H1 (cell line): Measurements from ENCODE around the gene GPS1. TPM values are rescaled to one million over a fixed set of nuclear protein-coding genes. Genes with fewer than 3 reads are reported as not detected.
A peak's percentile ranks its signal among the peaks of the same experiment; 100 is the strongest.

Source experiments
- CTCF ChIA-PET: fragments of 300-600 bp; sonication (Branson Sonifier 250); formaldehyde crosslinking; loops from one replicate; lab custom pipeline; 2021; ENCODE audit not compliant: partially characterized antibody; lab: Charles Lee
- POLR2A ChIA-PET: fragments of 300-600 bp; sonication (Branson Sonifier 250); formaldehyde crosslinking; loops from one replicate; lab custom pipeline; 2021; ENCODE audit warnings: inconsistent platforms; ENCODE audit not compliant: partially characterized antibody; lab: Charles Lee
- DNase-seq, 2 experiments: peaks; one replicate each; pipeline versions ENCODE4 v3.0.0 to v3.0.0-alpha.2; 2010 to 2022; ENCODE audit warnings: low spot score in 2 of 2, low read depth in 1 of 2, mixed read lengths in 1 of 2
- FAIRE-seq: peaks from 2 replicates; lab custom pipeline; 2011; peaks lifted over from hg19 to GRCh38; lab: Jason Lieb, UNC
- H2AFZ ChIP-seq: 2 replicates; pipeline ENCODE4 v1.8.1; 2012; ENCODE audit warnings: low read length, inconsistent platforms
- H2AK5ac ChIP-seq: 2 replicates; pipeline ENCODE4 v1.6.1; 2013; ENCODE audit warnings: low read depth, low read length
- H2BK120ac ChIP-seq: replicated peaks from 2 replicates; pipeline ENCODE3; 2013; ENCODE audit warnings: low read depth, low read length, inconsistent platforms
- H2BK12ac ChIP-seq: 2 replicates; pipeline ENCODE4 v1.6.1; 2013; ENCODE audit warnings: low read depth, low read length
- H2BK15ac ChIP-seq: 2 replicates; pipeline ENCODE4 v1.6.1; 2013; ENCODE audit warnings: low read length
- H2BK20ac ChIP-seq: 2 replicates; pipeline ENCODE4 v1.6.1; 2013; ENCODE audit warnings: low read length
- H2BK5ac ChIP-seq: 2 replicates; pipeline ENCODE4 v1.6.1; 2013; ENCODE audit warnings: low read depth, low read length
- H3K14ac ChIP-seq: 2 replicates; pipeline ENCODE4 v1.6.1; 2013; ENCODE audit warnings: inconsistent platforms; ENCODE audit not compliant: insufficient read length
- H3K18ac ChIP-seq: 2 replicates; pipeline ENCODE4 v1.6.1; 2013; ENCODE audit warnings: low read length; ENCODE audit errors: extremely low read depth
- H3K23ac ChIP-seq: 2 replicates; pipeline ENCODE4 v1.6.1; 2013; ENCODE audit warnings: inconsistent platforms; ENCODE audit not compliant: insufficient read length
- H3K23me2 ChIP-seq: 2 replicates; pipeline ENCODE4 v1.6.1; 2013; ENCODE audit warnings: low read depth, low read length
- H3K27ac ChIP-seq: 2 replicates; pipeline ENCODE4 v1.6.1; 2011; ENCODE audit warnings: low read depth, low read length, inconsistent platforms
- H3K27me3 ChIP-seq, 4 experiments: replicated peaks in 1 of 4; 1 replicate in 1 of 4; 2 replicates in 3 of 4; pipeline versions ENCODE4 v1.6.1 to v1.8.1; 2011 to 2013; ENCODE audit warnings: low read length in 3 of 4, mild to moderate bottlenecking in 3 of 4, inconsistent platforms in 2 of 4, mixed read lengths in 2 of 4, moderate library complexity in 1 of 4; ENCODE audit not compliant: control insufficient read depth in 3 of 4, insufficient read depth in 3 of 4; ENCODE audit errors: extremely low read depth in 1 of 4
- H3K36me3 ChIP-seq, 4 experiments: 2 replicates each; pipeline versions ENCODE4 v1.6.1 to v1.8.1; 2011 to 2013; ENCODE audit warnings: mild to moderate bottlenecking in 4 of 4, low read length in 3 of 4, moderate library complexity in 2 of 4, control low read depth in 1 of 4, inconsistent platforms in 1 of 4; ENCODE audit not compliant: insufficient read depth in 4 of 4, control insufficient read depth in 2 of 4
- H3K4ac ChIP-seq: replicated peaks from 2 replicates; pipeline ENCODE3; 2013; ENCODE audit warnings: low read length, low read depth, mixed read lengths, inconsistent platforms; ENCODE audit not compliant: insufficient read length
- H3K4me1 ChIP-seq, 4 experiments: replicated peaks in 1 of 4; 1 replicate in 1 of 4; 2 replicates in 3 of 4; pipeline versions ENCODE4 v1.6.1 to v1.8.1; 2011 to 2013; ENCODE audit warnings: low read length in 3 of 4, inconsistent platforms in 2 of 4, mixed read lengths in 1 of 4; ENCODE audit not compliant: insufficient read depth in 4 of 4, control insufficient read depth in 3 of 4
- H3K4me2 ChIP-seq, 2 experiments: 2 replicates each; pipeline versions ENCODE4 v1.6.1 to v1.8.1; 2011 to 2013; ENCODE audit warnings: low read depth in 2 of 2, low read length in 2 of 2, control low read depth in 1 of 2, inconsistent platforms in 1 of 2, mild to moderate bottlenecking in 1 of 2; ENCODE audit not compliant: insufficient read depth in 1 of 2
- H3K4me3 ChIP-seq, 4 experiments: fragments of 200-600, 300-600 bp in 1 of 4; sonication (generic), shearing (Covaris generic), sonication (Bioruptor Twin) in 1 of 4; 2 replicates each; pipeline versions ENCODE4 v1.5.1 to v1.8.1; 2011 to 2016; ENCODE audit warnings: low read length in 4 of 4, low read depth in 3 of 4, control low read depth in 2 of 4, inconsistent platforms in 2 of 4, mild to moderate bottlenecking in 2 of 4, mixed read lengths in 1 of 4, moderate library complexity in 1 of 4; ENCODE audit not compliant: insufficient read depth in 2 of 4; ENCODE audit errors: extremely low read depth in 1 of 4
- H3K56ac ChIP-seq: replicated peaks from 2 replicates; pipeline ENCODE3; 2013; ENCODE audit warnings: low read depth, mild to moderate bottlenecking, mixed read lengths, low read length, inconsistent platforms; ENCODE audit not compliant: insufficient read length
- H3K79me1 ChIP-seq: 2 replicates; pipeline ENCODE4 v1.6.1; 2013; ENCODE audit warnings: low read depth, low read length, control low read depth
- H3K79me2 ChIP-seq, 2 experiments: 2 replicates each; pipeline versions ENCODE4 v1.6.1 to v1.8.1; 2012 to 2013; ENCODE audit warnings: low read length in 2 of 2, mild to moderate bottlenecking in 2 of 2, inconsistent platforms in 1 of 2; ENCODE audit not compliant: insufficient read depth in 2 of 2, control insufficient read depth in 1 of 2
- H3K9ac ChIP-seq, 4 experiments: replicated peaks in 1 of 4; 1 replicate in 1 of 4; 2 replicates in 3 of 4; pipeline versions ENCODE4 v1.6.1 to v1.8.1; 2011 to 2013; ENCODE audit warnings: low read depth in 3 of 4, low read length in 3 of 4, control low read depth in 2 of 4, mild to moderate bottlenecking in 2 of 4, moderate library complexity in 2 of 4, inconsistent platforms in 1 of 4; ENCODE audit errors: extremely low read depth in 1 of 4
- H3K9me3 ChIP-seq, 2 experiments: 2 replicates each; pipeline versions ENCODE4 v1.6.1 to v1.8.1; 2012 to 2013; ENCODE audit warnings: mild to moderate bottlenecking in 2 of 2, moderate library complexity in 2 of 2, control low read depth in 1 of 2, inconsistent platforms in 1 of 2, low read depth in 1 of 2, low read length in 1 of 2, mixed read lengths in 1 of 2; ENCODE audit not compliant: insufficient read depth in 2 of 2
- H4K20me1 ChIP-seq, 2 experiments: replicated peaks in 1 of 2; 2 replicates each; pipeline versions ENCODE3 to v1.8.1; 2011 to 2013; ENCODE audit warnings: inconsistent platforms in 2 of 2, low read length in 2 of 2, mild to moderate bottlenecking in 1 of 2; ENCODE audit not compliant: insufficient read depth in 2 of 2, control insufficient read depth in 1 of 2
- H4K5ac ChIP-seq: 2 replicates; pipeline ENCODE4 v1.6.1; 2013; ENCODE audit warnings: low read length, low read depth, mixed read lengths, inconsistent platforms; ENCODE audit not compliant: insufficient read length
- H4K8ac ChIP-seq: 2 replicates; pipeline ENCODE4 v1.8.0; 2013; ENCODE audit warnings: mild to moderate bottlenecking, moderate library complexity, low read length, inconsistent platforms; ENCODE audit not compliant: insufficient read depth; ENCODE audit errors: extremely low read depth
- H4K91ac ChIP-seq: replicated peaks from 2 replicates; pipeline ENCODE3; 2013; ENCODE audit warnings: low read length, mixed read lengths, inconsistent platforms; ENCODE audit not compliant: insufficient read length
- RNF2 ChIP-seq: fragments of 200-900, 300-1000 bp; sonication (generic); IDR thresholded peaks from 2 replicates; pipeline ENCODE4 v1.7.1; 2016; ENCODE audit warnings: borderline replicate concordance, low read depth, mild to moderate bottlenecking, antibody characterized with exemption, low read length; ENCODE audit not compliant: poor library complexity, severe bottlenecking; ENCODE audit errors: missing control alignments
- WGBS, 2 experiments: shearing (Covaris generic) in 1 of 2; methylation state at CpG; one replicate each; pipeline versions ENCODE4 v1.1.6 to v1.1.7; 2013 to 2015; ENCODE audit warnings: low lambda C conversion rate in 2 of 2, mixed read lengths in 2 of 2, inconsistent platforms in 1 of 2, low coverage in 1 of 2, missing lambda C conversion rate in 1 of 2; ENCODE audit not compliant: insufficient replicate concordance in 2 of 2, insufficient coverage in 1 of 2, insufficient read length in 1 of 2; ENCODE audit errors: extremely low coverage in 1 of 2, missing lambda C conversion rate in 1 of 2; 5-methylcytosine and 5-hydroxymethylcytosine counted together
- polyA plus RNA-seq, 7 experiments: library from polyadenylated mRNA; depleted of rRNA in 3 of 7; stranded (reverse) in 5 of 7; unstranded in 2 of 7; fragments of >200 nt in 5 of 7; fragments of 200-250 nt in 2 of 7; gene quantifications; 1 replicate in 5 of 7; 2 replicates in 1 of 7; 4 replicates in 1 of 7; pipeline versions ENCODE4 v1.2.1 to v1.2.3, GENCODE V29; 2011 to 2013; ENCODE audit warnings: missing spikeins in 2 of 7, mixed read lengths in 2 of 7
- total RNA-seq: library from RNA; stranded (reverse); fragmentation: NEBNext Ultra II Directional; extraction: Animal tissue kit (Norgen Biotek cat#: 25700); gene quantifications from 2 replicates; pipeline ENCODE4 v1.2.1, GENCODE V29; 2021
- TF ChIP-seq, protein P1 (sequence below), 3 experiments: IDR thresholded peaks; 1 replicate in 2 of 3; 2 replicates in 1 of 3; pipeline versions ENCODE4 v1.5.1 to v1.6.1; 2011; ENCODE audit warnings: low read length in 3 of 3, mild to moderate bottlenecking in 3 of 3, inconsistent platforms in 2 of 3, low read depth in 1 of 3, moderate library complexity in 1 of 3; ENCODE audit not compliant: insufficient read depth in 1 of 3; ENCODE audit errors: control extremely low read depth in 1 of 3

The GPS1 gene
- total and polyA plus RNA-seq, 2 of the 8 experiments (the other 6 are each of a cell fraction or from before 2014, with no cell fraction given): 153 to 277 TPM

DNA sequence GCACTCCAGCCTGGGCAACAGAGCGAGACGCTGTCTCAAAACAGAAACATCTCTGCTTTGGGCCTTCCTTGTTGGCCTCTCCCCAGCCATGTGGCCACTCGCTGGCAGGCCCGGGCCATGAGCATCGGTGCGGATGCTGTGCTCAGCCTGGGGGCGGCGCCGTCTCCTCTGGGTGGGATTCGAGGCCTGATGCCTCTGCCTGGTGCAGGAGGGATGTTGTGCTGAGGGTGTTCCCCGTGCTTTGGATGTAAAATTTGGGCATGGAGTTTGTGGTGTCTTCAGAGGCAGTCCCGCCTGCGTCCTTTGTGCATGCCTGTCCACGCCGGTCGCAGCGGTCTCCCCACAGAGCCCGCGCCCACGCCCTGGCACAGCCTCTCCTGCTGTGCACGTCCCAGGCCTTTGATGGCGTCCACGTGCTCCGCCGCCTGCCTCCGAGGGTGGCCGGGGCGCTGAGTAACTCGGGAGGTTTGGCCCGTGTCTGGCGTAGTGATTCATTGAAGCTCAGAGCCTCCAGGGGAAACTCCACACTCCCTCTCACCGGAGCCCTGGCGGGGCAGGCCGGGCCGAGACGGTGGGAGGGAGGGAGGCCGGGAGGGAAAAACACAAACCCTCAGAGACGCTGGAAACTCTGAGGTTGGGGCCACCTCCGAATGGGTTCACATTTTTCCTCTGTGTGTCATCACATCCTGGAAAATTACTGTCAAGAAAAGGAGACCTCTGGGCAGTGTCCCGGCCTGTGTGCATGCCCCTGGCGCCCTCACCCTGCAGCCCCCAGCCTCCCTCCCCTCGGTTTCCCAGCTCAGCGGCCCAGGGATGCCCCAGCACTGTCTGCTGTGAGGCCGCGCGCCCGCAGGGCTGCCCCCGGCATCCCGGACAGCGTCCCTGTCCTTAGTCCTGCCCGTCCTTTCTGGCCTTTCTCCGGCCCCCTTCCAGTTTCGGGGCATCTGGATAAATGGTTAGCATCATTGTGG lies 48.0 kb upstream of the GPS1 start:
- Histone ChIP-seq H3K36me3 (no peaks in the 10 kb centered on the region), H3K56ac (no peak overlapping the region), H4K8ac (0 out of 2 replicates have a peak overlapping the region, but pooled peaks have one; percentile 28), H2BK120ac (no peak overlapping the region), H2AFZ (no peak overlapping the region), H3K4me1 (peaks cover 0 to 1% (median 0%) of the 10 kb centered on the region in 4 experiments; a peak in 1 of 7 replicates), H3K27me3 (no peaks in the 10 kb centered on the region), H4K20me1 (peaks cover 3 to 8% of the 10 kb centered on the region in 2 experiments), H3K14ac (no peak overlapping the region), H2BK12ac (no peak overlapping the region), H3K79me2 (no peaks in the 10 kb centered on the region), H3K23ac (no peak overlapping the region), H3K4me2 (no peak overlapping the region), H2BK5ac (no peak overlapping the region), H3K18ac (no peak overlapping the region), H3K4me3 (no peak overlapping the region), H3K79me1 (peaks cover 3% of the 10 kb centered on the region), H3K9me3 (no peaks in the 10 kb centered on the region), H2AK5ac (no peak overlapping the region), H3K27ac (no peak overlapping the region), H4K91ac (no peak overlapping the region), H3K9ac (peak overlapping the region in 2 of 4 experiments; percentile 8 to 12; a peak in 1 of 7 replicates), H3K23me2 (0 out of 2 replicates have a peak, but pooled peaks cover 1% of the 10 kb centered on the region), H3K4ac (no peak overlapping the region), H4K5ac (no peak overlapping the region), H2BK20ac (no peak overlapping the region), H2BK15ac (no peak overlapping the region)
- 88% methylated on average over 37 of the region's 53 CpGs; no CpG with 5 or more reads in 1 of the 2 experiments for WGBS, 2 experiments
- POLR2A ChIA-PET: interaction anchor here (0.6 to 1.9 kb wide), 6 partner anchors 12 to 69 kb away, joined by 3 to 9 read pairs (median 4); no protein-coding TSS in a partner anchor
- FAIRE-seq: no peak
- CTCF ChIA-PET: interaction anchor here (0.6 to 4.0 kb wide), 9 partner anchors 7 to 76 kb away, joined by 3 to 29 read pairs (median 3); no protein-coding TSS in a partner anchor
- TF ChIP-seq RNF2: no peak
- TF ChIP-seq, protein P1, sequence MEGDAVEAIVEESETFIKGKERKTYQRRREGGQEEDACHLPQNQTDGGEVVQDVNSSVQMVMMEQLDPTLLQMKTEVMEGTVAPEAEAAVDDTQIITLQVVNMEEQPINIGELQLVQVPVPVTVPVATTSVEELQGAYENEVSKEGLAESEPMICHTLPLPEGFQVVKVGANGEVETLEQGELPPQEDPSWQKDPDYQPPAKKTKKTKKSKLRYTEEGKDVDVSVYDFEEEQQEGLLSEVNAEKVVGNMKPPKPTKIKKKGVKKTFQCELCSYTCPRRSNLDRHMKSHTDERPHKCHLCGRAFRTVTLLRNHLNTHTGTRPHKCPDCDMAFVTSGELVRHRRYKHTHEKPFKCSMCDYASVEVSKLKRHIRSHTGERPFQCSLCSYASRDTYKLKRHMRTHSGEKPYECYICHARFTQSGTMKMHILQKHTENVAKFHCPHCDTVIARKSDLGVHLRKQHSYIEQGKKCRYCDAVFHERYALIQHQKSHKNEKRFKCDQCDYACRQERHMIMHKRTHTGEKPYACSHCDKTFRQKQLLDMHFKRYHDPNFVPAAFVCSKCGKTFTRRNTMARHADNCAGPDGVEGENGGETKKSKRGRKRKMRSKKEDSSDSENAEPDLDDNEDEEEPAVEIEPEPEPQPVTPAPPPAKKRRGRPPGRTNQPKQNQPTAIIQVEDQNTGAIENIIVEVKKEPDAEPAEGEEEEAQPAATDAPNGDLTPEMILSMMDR (IDR thresholded peaks at IDR 0.05; ENCODE audit: control extremely low read depth in 1 of 3, insufficient read depth in 1 of 3, low read depth in 1 of 3, low read length in 3 of 3): peak in 2 of 3 experiments; percentile 14 to 35; a peak in 3 of 4 replicates
- DNase-seq: peak in 1 of 2 experiments; percentile 51
